DOHH2 (cell line): ENCODE data around the gene RYR2.
"Not testable (repeated sequence)": the region's sequence is repeated elsewhere in the genome, so short reads cannot be mapped to it uniquely, and the experiment has no call there.

Experiments used
- H3F3A ChIP-seq: fragments of 200-600 bp; sonication (generic), shearing (Covaris generic); 2 replicates; pipeline ENCODE4 v1.6.0; 2016; ENCODE audit warnings: antibody characterized with exemption, mild to moderate bottlenecking; ENCODE audit not compliant: control insufficient read depth, insufficient read depth
- H3K27ac ChIP-seq: fragments of 200-600 bp; sonication (generic); 2 replicates; pipeline ENCODE4 v1.5.1; 2014; ENCODE audit warnings: low read depth, mild to moderate bottlenecking, low read length, moderate library complexity
- H3K27me3 ChIP-seq: fragments of 200-600 bp; sonication (generic); 2 replicates; pipeline ENCODE4 v1.6.1; 2014; ENCODE audit warnings: mild to moderate bottlenecking, low read length, mixed read lengths; ENCODE audit not compliant: control insufficient read depth
- H3K36me3 ChIP-seq: fragments of 200-600 bp; sonication (generic); 2 replicates; pipeline ENCODE4 v1.6.1; 2014; ENCODE audit warnings: mild to moderate bottlenecking, low read length, moderate library complexity, mixed read lengths; ENCODE audit not compliant: control insufficient read depth
- H3K4me1 ChIP-seq: fragments of 200-600 bp; sonication (generic); 2 replicates; pipeline ENCODE4 v1.6.1; 2014; ENCODE audit warnings: mild to moderate bottlenecking, low read length, mixed read lengths; ENCODE audit not compliant: control insufficient read depth
- H3K4me2 ChIP-seq: fragments of 200-600 bp; sonication (generic); 2 replicates; pipeline ENCODE4 v1.6.0; 2014; ENCODE audit warnings: mild to moderate bottlenecking, low read length, moderate library complexity
- H3K4me3 ChIP-seq: fragments of 200-600 bp; sonication (generic); 2 replicates; pipeline ENCODE4 v1.5.1; 2014; ENCODE audit warnings: mild to moderate bottlenecking, low read length, mixed read lengths
- H3K79me2 ChIP-seq: fragments of 200-600 bp; sonication (generic); 2 replicates; pipeline ENCODE4 v1.6.1; 2014; ENCODE audit warnings: mild to moderate bottlenecking, low read length, mixed read lengths; ENCODE audit not compliant: control insufficient read depth
- H3K9me2 ChIP-seq: fragments of 200-600 bp; sonication (generic); replicated peaks from 2 replicates; pipeline ENCODE4 v1.6.1; 2014; ENCODE audit warnings: mild to moderate bottlenecking, low read length, mixed read lengths; ENCODE audit not compliant: control insufficient read depth
- H3K9me3 ChIP-seq: fragments of 200-600 bp; sonication (generic); 2 replicates; pipeline ENCODE4 v1.6.1; 2014; ENCODE audit warnings: antibody characterized with exemption, low read length, mixed read lengths; ENCODE audit not compliant: control insufficient read depth, insufficient read depth
- H4K20me1 ChIP-seq: fragments of 200-600 bp; sonication (generic); 2 replicates; pipeline ENCODE4 v1.6.0; 2014; ENCODE audit warnings: low read depth, mild to moderate bottlenecking, antibody characterized with exemption, low read length, moderate library complexity; ENCODE audit not compliant: control insufficient read depth, insufficient read depth
- CTCF ChIP-seq: fragments of 200-600 bp; sonication (generic); IDR thresholded peaks from one replicate; pipeline ENCODE4 v1.5.1; 2014; ENCODE audit warnings: antibody characterized with exemption, mild to moderate bottlenecking, low read depth, low read length; ENCODE audit not compliant: poor library complexity, severe bottlenecking
- EZH2phosphoT487 ChIP-seq: fragments of 200-600 bp; sonication (generic); IDR thresholded peaks from 2 replicates; pipeline ENCODE4 v1.6.1; 2017; ENCODE audit warnings: borderline replicate concordance, mild to moderate bottlenecking, antibody characterized with exemption, low read length, moderate library complexity, mixed read lengths

RYR2 gene

GRCh38 chr1:237583756-237584155 lies 541.8 kb downstream of the RYR2 start:
- H3K9me3 ChIP-seq: no peaks in the 10 kb centered on the region
- H3K9me2 ChIP-seq: no peaks in the 10 kb centered on the region
- no peaks in the 10 kb centered on the region for H3K27me3 ChIP-seq
- TF ChIP-seq EZH2phosphoT487 (no peak), CTCF (no peak)
- H3F3A ChIP-seq: no peaks in the 10 kb centered on the region
- no peaks in the 10 kb centered on the region for H3K79me2 ChIP-seq
- no peak overlapping the region for H3K4me2 ChIP-seq
- no peaks in the 10 kb centered on the region for H3K4me1 ChIP-seq
- no peak overlapping the region for H3K4me3 ChIP-seq
- H3K27ac ChIP-seq: no peak overlapping the region
- no peaks in the 10 kb centered on the region for H4K20me1 ChIP-seq
- no peaks in the 10 kb centered on the region for H3K36me3 ChIP-seq

GRCh38 chr1:237590386-237590785 lies 548.4 kb downstream of the RYR2 start:
- Histone ChIP-seq H3K4me3 (no peak overlapping the region), H3K9me3 (no peaks in the 10 kb centered on the region), H3K4me1 (no peaks in the 10 kb centered on the region), H3K79me2 (no peaks in the 10 kb centered on the region), H3F3A (no peaks in the 10 kb centered on the region), H3K27me3 (peaks cover 5% of the 10 kb centered on the region; the same call in 1 of the 2 replicates), H3K36me3 (no peaks in the 10 kb centered on the region), H3K9me2 (no peaks in the 10 kb centered on the region), H4K20me1 (no peaks in the 10 kb centered on the region), H3K4me2 (no peak overlapping the region), H3K27ac (no peak overlapping the region)
- TF ChIP-seq EZH2phosphoT487 (no peak), CTCF (no peak)

GRCh38 chr1:237591353-237591752 lies 549.4 kb downstream of the RYR2 start:
- no peak overlapping the region for H3K4me3 ChIP-seq
- H3K79me2 ChIP-seq: no peaks in the 10 kb centered on the region
- H3K36me3 ChIP-seq: no peaks in the 10 kb centered on the region
- H3K9me2 ChIP-seq: no peaks in the 10 kb centered on the region
- H3F3A ChIP-seq: no peaks in the 10 kb centered on the region
- H3K4me1 ChIP-seq: no peaks in the 10 kb centered on the region
- H3K4me2 ChIP-seq: no peak overlapping the region
- H4K20me1 ChIP-seq: no peaks in the 10 kb centered on the region
- H3K27ac ChIP-seq: no peak overlapping the region
- H3K27me3 ChIP-seq: peaks cover 5% of the 10 kb centered on the region; the same call in 1 of the 2 replicates
- TF ChIP-seq CTCF (no peak), EZH2phosphoT487 (no peak)
- no peaks in the 10 kb centered on the region for H3K9me3 ChIP-seq

- not testable (repeated sequence) for H4K20me1 ChIP-seq, H3K27me3 ChIP-seq, H3K9me3 ChIP-seq, H3K4me1 ChIP-seq, H3K9me2 ChIP-seq, H3K36me3 ChIP-seq, H3K4me2 ChIP-seq, H3K27ac ChIP-seq, H3F3A ChIP-seq, H3K4me3 ChIP-seq, H3K79me2 ChIP-seq
These were observed 561.1 kb downstream of the RYR2 start for GRCh38 chr1:237603036-237603568.
